ENCODE data around the gene OTUD7B. TPM values are rescaled to one million over a fixed set of nuclear protein-coding genes. Genes with fewer than 3 reads are reported as not detected.

OTUD7B gene
- total and polyA plus RNA-seq, 9 of the 15 experiments (the other 6 are each of a cell fraction or from before 2014, with no cell fraction given), result 0.96 to 18.8 (median 7.4) TPM

DNA sequence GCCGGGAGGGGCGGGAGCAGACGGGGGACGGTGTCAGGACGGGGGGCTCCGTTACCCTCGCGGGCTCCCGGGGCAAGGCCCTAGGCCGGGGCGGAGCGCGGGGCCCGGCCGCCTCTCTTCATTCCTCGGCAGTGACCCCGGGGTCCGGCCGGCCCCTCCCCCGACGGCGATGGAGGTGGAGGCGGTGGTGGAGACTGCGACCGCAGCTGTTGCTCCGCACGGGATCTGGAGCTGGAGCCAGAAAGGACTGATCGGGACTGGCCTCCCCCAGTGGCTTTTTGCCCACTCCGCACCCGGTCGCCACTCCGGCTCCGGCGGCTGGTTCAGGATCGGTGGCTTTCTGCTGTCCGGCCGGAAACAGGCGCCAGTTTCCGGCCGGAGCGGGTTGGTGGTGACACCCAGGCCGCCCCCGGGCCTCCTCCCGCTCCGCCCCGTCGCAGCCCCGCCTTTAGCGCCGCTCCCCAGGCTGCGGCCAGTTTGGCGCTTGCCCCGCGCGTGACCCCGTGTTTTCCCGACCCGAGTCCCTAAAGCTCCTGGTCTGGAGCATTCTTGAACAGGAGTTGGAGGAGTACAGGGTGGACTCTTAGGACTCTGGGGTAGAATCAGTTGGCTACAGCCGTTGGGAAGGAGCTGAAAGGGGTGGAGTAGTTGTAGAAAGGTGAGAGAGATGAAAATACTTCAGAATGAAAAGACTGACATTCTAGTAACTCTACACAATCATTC, at the start of gene OTUD7B (continued):
- TF ChIP-seq ZFP30 (CRISPR knock-in tag; IDR thresholded peaks at IDR 0.05; ENCODE audit: borderline replicate concordance) (no peak), DLX4 (CRISPR knock-in tag; IDR thresholded peaks at IDR 0.05) (no peak), PRPF4 (IDR thresholded peaks at IDR 0.05; ENCODE audit: insufficient read depth, low read depth, low read length, poor library complexity, severe bottlenecking) (peak; percentile 32), XRCC5 (IDR thresholded peaks at IDR 0.05; ENCODE audit: low read depth, low read length) (peak; percentile 93), SMARCB1 (IDR thresholded peaks at IDR 0.05; ENCODE audit: insufficient read length, low read depth) (no peak), PCBP1 (IDR thresholded peaks at IDR 0.05; ENCODE audit: low read depth, low read length, poor library complexity, severe bottlenecking) (peak; percentile 81), THAP12 (CRISPR knock-in tag; IDR thresholded peaks at IDR 0.05) (peak; percentile 84), GABPB1 (CRISPR knock-in tag; IDR thresholded peaks at IDR 0.05) (peak; percentile 100), SAFB (IDR thresholded peaks at IDR 0.05; ENCODE audit: borderline replicate concordance, low read depth, low read length) (no peak), ZSCAN32 (CRISPR knock-in tag; IDR thresholded peaks at IDR 0.05) (no peak), GTF2E2 (tag; IDR thresholded peaks at IDR 0.05) (peak; percentile 88), ZNF445 (CRISPR knock-in tag; IDR thresholded peaks at IDR 0.05; ENCODE audit: low read depth) (no peak), NFRKB (IDR thresholded peaks at IDR 0.05; ENCODE audit: low read depth) (peak; percentile 21; the same call in 1 of the 2 replicates), CHCHD3 (CRISPR knock-in tag; IDR thresholded peaks at IDR 0.05) (no peak), TARDBP (IDR thresholded peaks at IDR 0.05) (no peak), ZNF197 (CRISPR knock-in tag; IDR thresholded peaks at IDR 0.05; ENCODE audit: low read depth) (no peak), SIX5 (IDR thresholded peaks at IDR 0.05; ENCODE audit: borderline replicate concordance in 1 of 2, insufficient read depth in 1 of 2, low read depth in 1 of 2, low read length in 2 of 2) (no peak; a peak in 1 of 4 replicates), UBTF (IDR thresholded peaks at IDR 0.05; ENCODE audit: borderline replicate concordance in 1 of 2, low read depth in 2 of 2, low read length in 2 of 2) (peak; percentile 100), RBM34 (IDR thresholded peaks at IDR 0.05; ENCODE audit: borderline replicate concordance, insufficient read depth, low read length) (no peak)
- TF ChIP-seq, protein P1, sequence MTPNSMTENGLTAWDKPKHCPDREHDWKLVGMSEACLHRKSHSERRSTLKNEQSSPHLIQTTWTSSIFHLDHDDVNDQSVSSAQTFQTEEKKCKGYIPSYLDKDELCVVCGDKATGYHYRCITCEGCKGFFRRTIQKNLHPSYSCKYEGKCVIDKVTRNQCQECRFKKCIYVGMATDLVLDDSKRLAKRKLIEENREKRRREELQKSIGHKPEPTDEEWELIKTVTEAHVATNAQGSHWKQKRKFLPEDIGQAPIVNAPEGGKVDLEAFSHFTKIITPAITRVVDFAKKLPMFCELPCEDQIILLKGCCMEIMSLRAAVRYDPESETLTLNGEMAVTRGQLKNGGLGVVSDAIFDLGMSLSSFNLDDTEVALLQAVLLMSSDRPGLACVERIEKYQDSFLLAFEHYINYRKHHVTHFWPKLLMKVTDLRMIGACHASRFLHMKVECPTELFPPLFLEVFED (CRISPR knock-in tag; conservative IDR thresholded peaks at IDR 0.05), result no peak

Data from K562 (cell line).